A549 (cell line): ENCODE results near the gene SPATA13. TPM values are rescaled to one million over a fixed set of nuclear protein-coding genes. Genes with fewer than 3 reads are reported as not detected.

Experiments used
- ATAC-seq, 2 experiments: fragments of 200-7000 bp in 1 of 2; fragments of >200 bp in 1 of 2; cut with Nextera tagmentation in 1 of 2; cut with Tn5 transposase in 1 of 2; 3 replicates each; pipeline versions ENCODE4 v1.8.0 to v1.9.1; 2018 to 2020; ENCODE audit warnings: mild to moderate bottlenecking in 1 of 2, moderate library complexity in 1 of 2
- CTCF ChIA-PET: fragments of 300-600 bp; sonication (Branson Sonifier 250); formaldehyde crosslinking; extraction: SDS; loops from one replicate; lab custom pipeline; 2021; ENCODE audit warnings: antibody characterized with exemption, inconsistent platforms; lab: Yijun Ruan, JAX
- POLR2A ChIA-PET: fragments of 350-600 bp; formaldehyde crosslinking; extraction: SDS; loops from one replicate; lab custom pipeline; 2021; ENCODE audit warnings: antibody characterized with exemption, inconsistent platforms; lab: Yijun Ruan, JAX
- DNase-seq, 2 experiments: peaks; one replicate each; pipeline versions ENCODE4 v3.0.0 to v3.0.0-alpha.2; 2011 to 2016; ENCODE audit warnings: low read depth in 1 of 2, low spot score in 1 of 2
- FAIRE-seq: peaks from 2 replicates; lab custom pipeline; 2011; peaks lifted over from hg19 to GRCh38; lab: Jason Lieb, UNC
- H3K27ac ChIP-seq, 2 experiments: fragments of >200 bp; sonication (Bioruptor Twin); formaldehyde crosslinking; 3 replicates each; pipeline ENCODE4 v1.5.1; 2016 to 2017
- H3K4me1 ChIP-seq: fragments of >200 bp; sonication (Bioruptor Twin); formaldehyde crosslinking; 3 replicates; pipeline ENCODE4 v1.6.1; 2016
- H3K4me2 ChIP-seq: fragments of >200 bp; sonication (Bioruptor Twin); formaldehyde crosslinking; 3 replicates; pipeline ENCODE4 v1.6.1; 2016
- H3K4me3 ChIP-seq: fragments of >200 bp; sonication (Bioruptor Twin); formaldehyde crosslinking; 3 replicates; pipeline ENCODE4 v1.5.1; 2016
- H3K9me3 ChIP-seq: fragments of >200 bp; sonication (Bioruptor Twin); formaldehyde crosslinking; 3 replicates; pipeline ENCODE4 v1.6.1; 2016
- CTCF ChIP-seq: fragments of >200 bp; sonication (Bioruptor Twin); formaldehyde crosslinking; IDR thresholded peaks from 3 replicates; pipeline ENCODE4 v1.5.1; 2016
- E2F6 ChIP-seq: IDR thresholded peaks from 2 replicates; pipeline ENCODE4 v1.6.1; 2012; ENCODE audit warnings: low read depth, borderline replicate concordance
- EP300 ChIP-seq, 2 experiments: fragments of >200 bp; sonication (Bioruptor Twin); formaldehyde crosslinking; IDR thresholded peaks; 2 replicates in 1 of 2; 3 replicates in 1 of 2; pipeline ENCODE4 v1.6.1; 2016 to 2017
- FOSB ChIP-seq: fragments of 250-450 bp; sonication (Bioruptor Pico); IDR thresholded peaks from 2 replicates; pipeline ENCODE4 v1.5.0; 2020; ENCODE audit warnings: mild to moderate bottlenecking, moderate library complexity
- FOSL2 ChIP-seq, 2 experiments: fragments of 450-650 bp in 1 of 2; fragments of >200 bp in 1 of 2; sonication (Bioruptor Twin) in 1 of 2; formaldehyde crosslinking; IDR thresholded peaks; 2 replicates each; pipeline versions ENCODE4 v1.5.0 to v1.6.1; 2016 to 2020; ENCODE audit warnings: mild to moderate bottlenecking in 1 of 2, moderate library complexity in 1 of 2
- FOXS1 ChIP-seq: fragments of 250-450 bp; sonication (Bioruptor Pico); IDR thresholded peaks from 2 replicates; pipeline ENCODE4 v1.5.0; 2020; ENCODE audit warnings: mild to moderate bottlenecking, moderate library complexity
- GATA3 ChIP-seq: IDR thresholded peaks from 2 replicates; pipeline ENCODE4 v1.6.1; 2012; ENCODE audit warnings: borderline replicate concordance
- HEYL ChIP-seq: fragments of 250-450 bp; sonication (Bioruptor Pico); IDR thresholded peaks from 2 replicates; pipeline ENCODE4 v1.8.0; 2021; ENCODE audit warnings: mild to moderate bottlenecking, moderate library complexity
- HOXA7 ChIP-seq: fragments of 250-450 bp; sonication (Bioruptor Pico); IDR thresholded peaks from 2 replicates; pipeline ENCODE4 v1.5.0; 2020; ENCODE audit warnings: mild to moderate bottlenecking, moderate library complexity
- HOXB13 ChIP-seq: fragments of 250-450 bp; sonication (Bioruptor Pico); IDR thresholded peaks from 2 replicates; pipeline ENCODE4 v1.5.0; 2020; ENCODE audit warnings: low read depth, mild to moderate bottlenecking, moderate library complexity
- JUNB ChIP-seq: fragments of >200 bp; sonication (Bioruptor Twin); formaldehyde crosslinking; IDR thresholded peaks from 2 replicates; pipeline ENCODE4 v1.6.1; 2016
- KDM1A ChIP-seq: fragments of 200-600 bp; sonication (generic); IDR thresholded peaks from 2 replicates; pipeline ENCODE4 v1.6.1; 2016; ENCODE audit warnings: low read depth, mild to moderate bottlenecking
- KDM5A ChIP-seq: fragments of 200-600 bp; sonication (generic); IDR thresholded peaks from 2 replicates; pipeline ENCODE4 v1.6.1; 2016; ENCODE audit warnings: antibody characterized with exemption, mild to moderate bottlenecking
- MAFK ChIP-seq: fragments of 450-650 bp; IDR thresholded peaks from 2 replicates; pipeline ENCODE4 v1.6.1; 2014; ENCODE audit not compliant: partially characterized antibody
- MAZ ChIP-seq: fragments of 150-350 bp; IDR thresholded peaks from 2 replicates; pipeline ENCODE4 v1.6.1; 2014; ENCODE audit warnings: antibody characterized with exemption, low read depth, low read length, borderline replicate concordance
- NR3C1 ChIP-seq: fragments of >200 bp; sonication (Bioruptor Twin); formaldehyde crosslinking; IDR thresholded peaks from 3 replicates; pipeline ENCODE4 v1.6.1; 2017
- SMC3 ChIP-seq: fragments of >200 bp; sonication (Bioruptor Twin); formaldehyde crosslinking; IDR thresholded peaks from 3 replicates; pipeline ENCODE4 v1.6.1; 2018; ENCODE audit warnings: inconsistent platforms
- TP53 ChIP-seq: fragments of 250-450 bp; sonication (Bioruptor Pico); IDR thresholded peaks from 2 replicates; pipeline ENCODE4 v1.5.0; 2021; ENCODE audit warnings: mild to moderate bottlenecking, moderate library complexity
- ZC3H11A ChIP-seq: fragments of 450-650 bp; IDR thresholded peaks from 2 replicates; pipeline ENCODE4 v1.6.1; 2014; ENCODE audit warnings: antibody characterized with exemption, mild to moderate bottlenecking
- ZSCAN20 ChIP-seq: fragments of 250-450 bp; sonication (Bioruptor Pico); IDR thresholded peaks from 2 replicates; pipeline ENCODE4 v1.8.0; 2022; ENCODE audit warnings: mild to moderate bottlenecking, moderate library complexity
- WGBS: methylation state at CpG from one replicate; pipeline ENCODE4 v1.1.6; 2017; ENCODE audit errors: missing lambda C conversion rate; 5-methylcytosine and 5-hydroxymethylcytosine counted together
- polyA plus RNA-seq, 4 experiments: library from polyadenylated mRNA; depleted of rRNA in 3 of 4; stranded (reverse); fragments of >200 nt; fragmentation: RNase III in 1 of 4; extraction: RNeasy Plus Mini Kit Qiagen cat#74134 plus additional on column Dnase treatment in 1 of 4; gene quantifications; 2 replicates in 3 of 4; 3 replicates in 1 of 4; pipeline ENCODE4 v1.2.3, GENCODE V29; 2011 to 2017

The SPATA13 gene
- polyA plus RNA-seq, 2 of the 4 experiments (the other 2 are of a cell fraction): 3.1 to 6.3 TPM

- peak overlapping the region; percentile 76 for H3K4me2 ChIP-seq
- 68% methylated on average over 14 of the region's 14 CpGs for WGBS
- DNase-seq (no peak), ATAC-seq (0 out of 6 replicates have a peak, but pooled peaks of 1 of the 2 experiments have one; percentile 10), FAIRE-seq (no peak)
- TF ChIP-seq HOXB13 (CRISPR knock-in tag) (no peak), HEYL (CRISPR knock-in tag) (0 out of 2 replicates have a peak, but pooled peaks have one; percentile 24), MAFK (no peak)
- peaks cover 30% of the 10 kb centered on the region for H3K4me1 ChIP-seq
- ChIA-PET CTCF (interaction anchor here (0.7 to 1.2 kb wide), 3 partner anchors 13 to 74 kb away, joined by 3 read pairs; no protein-coding TSS in a partner anchor), POLR2A (interaction anchor here (1.4 kb wide), 1 partner anchor 11 kb away, joined by 8 read pairs; the partner anchor contains the start of gene SPATA13)
- H3K27ac ChIP-seq: peak overlapping the region; percentile 83 to 85
- peak overlapping the region; percentile 1; the same call in 1 of the 3 replicates for H3K4me3 ChIP-seq
- H3K9me3 ChIP-seq: no peaks in the 10 kb centered on the region
Measured at GRCh38 chr13:24149246-24150032, 11.1 kb upstream of the SPATA13 start.

- WGBS: 89% methylated on average over 3 of the region's 3 CpGs
- FAIRE-seq (no peak), ATAC-seq (no peak), DNase-seq (no peak)
- Histone ChIP-seq H3K27ac (peak overlapping the region in 1 of 2 experiments; percentile 85; a peak in 1 of 6 replicates), H3K4me3 (no peak overlapping the region), H3K4me1 (peaks cover 30% of the 10 kb centered on the region), H3K4me2 (no peak overlapping the region), H3K9me3 (no peaks in the 10 kb centered on the region)
- ChIA-PET POLR2A (no interaction called here), CTCF (interaction anchor here (1.1 kb wide), 1 partner anchor 69 kb away, joined by 6 read pairs; no protein-coding TSS in a partner anchor)
- no peak for TF ChIP-seq CTCF
Measured at GRCh38 chr13:24150572-24150971, 9.9 kb upstream of the SPATA13 start.

- 95% methylated on average over 1 of the region's 2 CpGs for WGBS
- FAIRE-seq: no peak
- TF ChIP-seq GATA3: no peak
- TF ChIP-seq HEYL (CRISPR knock-in tag): no peak
- no peak for TF ChIP-seq FOSB (CRISPR knock-in tag)
- no peak for TF ChIP-seq FOSL2 (IDR thresholded peaks at IDR 0.05)
- no peak for TF ChIP-seq FOSL2 (CRISPR knock-in tag; IDR thresholded peaks at IDR 0.05)
- TF ChIP-seq KDM5A: no peak
- no peak for TF ChIP-seq ZSCAN20
- TF ChIP-seq ZC3H11A: no peak
- TF ChIP-seq JUNB: no peak
- TF ChIP-seq HOXA7 (CRISPR knock-in tag): no peak
- TF ChIP-seq SMC3: no peak
- no peak for TF ChIP-seq HOXB13 (CRISPR knock-in tag)
- TF ChIP-seq E2F6: no peak
- TF ChIP-seq TP53: no peak
- TF ChIP-seq KDM1A: no peak
- no peak for TF ChIP-seq EP300 (IDR thresholded peaks at IDR 0.05)
- TF ChIP-seq CTCF: no peak
- no peak for TF ChIP-seq MAZ
- TF ChIP-seq FOXS1 (CRISPR knock-in tag): no peak
- TF ChIP-seq NR3C1: no peak
- TF ChIP-seq, all 56 proteins: peak for 0
- ATAC-seq (no peak), DNase-seq (no peak)
- H3K9me3 ChIP-seq: no peaks in the 10 kb centered on the region
- H3K4me2 ChIP-seq: no peak overlapping the region
- H3K4me3 ChIP-seq: no peak overlapping the region
- ChIA-PET CTCF (no interaction called here), POLR2A (no interaction called here)
- no peak overlapping the region for H3K27ac ChIP-seq
- peaks cover 30% of the 10 kb centered on the region for H3K4me1 ChIP-seq
Measured at GRCh38 chr13:24151864-24152263, 8.7 kb upstream of the SPATA13 start.
